ENCODE data around the gene TBCD. TPM values are rescaled to one million over a fixed set of nuclear protein-coding genes. Genes with fewer than 3 reads are reported as not detected.
A peak's percentile ranks its signal among the peaks of the same experiment; 100 is the strongest.

The TBCD gene
- total RNA-seq, 2 experiments from 2014 or later = 87.8 to 145 TPM

GRCh38 chr17:82716203-82717010 lies 35.5 kb upstream of the TBCD start, which contains the start of gene FN3KRP:
TSS of gene FN3KRP (plus strand) at chr17:82716706. CDS start at chr17:82716756, 50 bp downstream.
- TF ChIP-seq EZH2phosphoT487 (IDR thresholded peaks at IDR 0.05; ENCODE audit: borderline replicate concordance, low read depth, low read length) (no peak), CTCF (conservative IDR thresholded peaks at IDR 0.05; ENCODE audit: low read length) (no peak)
- ChIA-PET POLR2A (interaction anchor here (0.6 to 1.4 kb wide), 11 partner anchors 8 to 414 kb away, joined by 3 to 6 read pairs (median 4); no protein-coding TSS in a partner anchor), CTCF (ENCODE audit: unreplicated experiment) (interaction anchor here (0.6 to 1.2 kb wide), 4 partner anchors 10 to 38 kb away, joined by 3 to 6 read pairs (median 4); no protein-coding TSS in a partner anchor)
- peak within 1 kb of the TSS; percentile 89 for H3K4me3 ChIP-seq (ENCODE audit: low read depth, low read length, poor library complexity, severe bottlenecking)
- no peaks in the 10 kb centered on the region for H3K9me3 ChIP-seq (ENCODE audit: low read length)
- intact Hi-C loops (cut with micrococcal nuclease; ENCODE audit: unreplicated experiment) = loop anchor here (2.0 to 5.0 kb wide), 3 partner anchors 34 to 69 kb away; partner anchors contain the start of gene WDR45B
- peak within 1 kb of the TSS; percentile 92 for H3K4me2 ChIP-seq (ENCODE audit: low read length)
- peak within 1 kb of the TSS; percentile 90 for H2AFZ ChIP-seq (ENCODE audit: low read length)
- BruUV-seq (replicated peaks) = no TSS peak
- peaks cover 4% of the 10 kb centered on the region; the same call in 1 of the 2 replicates for H4K20me1 ChIP-seq (ENCODE audit: insufficient read depth, low read length)
- no peaks in the 10 kb centered on the region for H3K9me2 ChIP-seq (ENCODE audit: insufficient read depth, low read length)
- peak within 1 kb of the TSS; percentile 40 for H3K27ac ChIP-seq (ENCODE audit: low read depth, low read length, poor library complexity, severe bottlenecking)
- peaks cover 17% of the 10 kb centered on the region for H3K79me2 ChIP-seq (ENCODE audit: insufficient read depth, low read depth, low read length)
- peak; percentile 98 for DNase-seq (ENCODE audit: low spot score)
- H3K4me1 ChIP-seq (ENCODE audit: insufficient read depth, low read length, poor library complexity, severe bottlenecking) = peaks cover 24% of the 10 kb centered on the region
- peaks cover 28% of the 10 kb centered on the region for H3K36me3 ChIP-seq (ENCODE audit: insufficient read depth, low read length)

GRCh38 chr17:82718986-82719685 lies 32.7 kb upstream of the TBCD start:
- Histone ChIP-seq H3K9me2 (ENCODE audit: insufficient read depth, low read length) (no peaks in the 10 kb centered on the region), H3K9me3 (ENCODE audit: low read length) (no peaks in the 10 kb centered on the region), H2AFZ (ENCODE audit: low read length) (no peak overlapping the region), H3K79me2 (ENCODE audit: insufficient read depth, low read depth, low read length) (peaks cover 17% of the 10 kb centered on the region), H3K4me3 (ENCODE audit: low read depth, low read length, poor library complexity, severe bottlenecking) (no peak overlapping the region), H3K36me3 (ENCODE audit: insufficient read depth, low read length) (peaks cover 47% of the 10 kb centered on the region), H3K4me2 (ENCODE audit: low read length) (no peak overlapping the region), H3K4me1 (ENCODE audit: insufficient read depth, low read length, poor library complexity, severe bottlenecking) (peaks cover 24% of the 10 kb centered on the region), H3K27ac (ENCODE audit: low read depth, low read length, poor library complexity, severe bottlenecking) (no peak overlapping the region), H4K20me1 (ENCODE audit: insufficient read depth, low read length) (peaks cover 4% of the 10 kb centered on the region; the same call in 1 of the 2 replicates)
- TF ChIP-seq CTCF (conservative IDR thresholded peaks at IDR 0.05; ENCODE audit: low read length) (no peak), EZH2phosphoT487 (IDR thresholded peaks at IDR 0.05; ENCODE audit: borderline replicate concordance, low read depth, low read length) (no peak)
- BruUV-seq (replicated peaks) = no TSS peak
- peak; percentile 44 for DNase-seq (ENCODE audit: low spot score)
- ChIA-PET CTCF (ENCODE audit: unreplicated experiment) (no interaction called here), POLR2A (no interaction called here)
- intact Hi-C loops (cut with micrococcal nuclease; ENCODE audit: unreplicated experiment) = loop anchor here (5.0 kb wide), 1 partner anchor 72 kb away; the partner anchor contains the start of gene WDR45B

Measured in OCI-LY7 (cell line).